22Rv1 (cell line): ENCODE data around the gene NPDC1.
A peak's percentile ranks its signal among the peaks of the same experiment; 100 is the strongest.

Experiments used
- ZFX ChIP-seq: fragments of 450-650 bp; IDR thresholded peaks from 2 replicates; pipeline ENCODE4 v1.6.1; 2017; ENCODE audit warnings: antibody characterized with exemption, borderline replicate concordance
- TF ChIP-seq, protein P1 (sequence below): fragments of 450-650 bp; IDR thresholded peaks from 2 replicates; pipeline ENCODE4 v1.5.1; 2017; ENCODE audit warnings: mild to moderate bottlenecking

DNA sequence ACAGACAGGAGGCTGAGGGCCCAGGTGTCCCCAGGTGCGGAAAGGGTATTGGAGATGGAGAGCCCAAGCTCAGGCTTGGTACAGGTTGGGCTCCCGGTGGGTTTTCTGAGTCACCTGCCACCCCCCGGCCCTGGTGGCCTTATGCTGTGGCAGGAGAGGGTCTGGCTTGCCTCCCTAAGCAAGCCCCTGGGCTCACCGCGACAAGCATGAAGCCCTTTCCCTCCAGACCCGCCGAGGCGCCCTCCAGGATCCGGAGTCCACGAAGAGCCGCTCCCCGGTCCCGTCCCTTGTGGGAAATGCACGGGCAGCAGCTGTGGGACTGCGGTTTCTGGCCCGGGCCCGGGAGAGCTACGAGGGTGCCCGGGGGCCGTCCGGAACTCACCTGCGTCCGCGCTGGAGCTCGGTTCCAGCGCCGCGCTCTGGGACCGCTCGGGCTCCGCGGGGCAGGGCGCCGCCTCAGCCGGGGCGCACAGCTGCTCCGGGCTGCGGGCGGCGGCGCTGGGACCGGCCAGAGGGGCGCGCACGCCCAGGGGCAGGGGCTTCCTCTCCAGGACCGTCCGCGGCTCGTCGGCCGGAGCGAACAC is 23.6 kb upstream of the NPDC1 start:
- TF ChIP-seq, protein P1, sequence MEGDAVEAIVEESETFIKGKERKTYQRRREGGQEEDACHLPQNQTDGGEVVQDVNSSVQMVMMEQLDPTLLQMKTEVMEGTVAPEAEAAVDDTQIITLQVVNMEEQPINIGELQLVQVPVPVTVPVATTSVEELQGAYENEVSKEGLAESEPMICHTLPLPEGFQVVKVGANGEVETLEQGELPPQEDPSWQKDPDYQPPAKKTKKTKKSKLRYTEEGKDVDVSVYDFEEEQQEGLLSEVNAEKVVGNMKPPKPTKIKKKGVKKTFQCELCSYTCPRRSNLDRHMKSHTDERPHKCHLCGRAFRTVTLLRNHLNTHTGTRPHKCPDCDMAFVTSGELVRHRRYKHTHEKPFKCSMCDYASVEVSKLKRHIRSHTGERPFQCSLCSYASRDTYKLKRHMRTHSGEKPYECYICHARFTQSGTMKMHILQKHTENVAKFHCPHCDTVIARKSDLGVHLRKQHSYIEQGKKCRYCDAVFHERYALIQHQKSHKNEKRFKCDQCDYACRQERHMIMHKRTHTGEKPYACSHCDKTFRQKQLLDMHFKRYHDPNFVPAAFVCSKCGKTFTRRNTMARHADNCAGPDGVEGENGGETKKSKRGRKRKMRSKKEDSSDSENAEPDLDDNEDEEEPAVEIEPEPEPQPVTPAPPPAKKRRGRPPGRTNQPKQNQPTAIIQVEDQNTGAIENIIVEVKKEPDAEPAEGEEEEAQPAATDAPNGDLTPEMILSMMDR = peak; percentile 19; the same call in 1 of the 2 replicates
- no peak for TF ChIP-seq ZFX
